ENCODE measurements around the gene GCC1.

GCC1 gene

GRCh38 chr7:127585044-127585953 lies at the start of gene GCC1:
TSS of gene GCC1 (minus strand) at chr7:127585596. CDS start at chr7:127585182, 414 bp downstream.
- DNase-seq, result peak; percentile 65 to 71

DNA sequence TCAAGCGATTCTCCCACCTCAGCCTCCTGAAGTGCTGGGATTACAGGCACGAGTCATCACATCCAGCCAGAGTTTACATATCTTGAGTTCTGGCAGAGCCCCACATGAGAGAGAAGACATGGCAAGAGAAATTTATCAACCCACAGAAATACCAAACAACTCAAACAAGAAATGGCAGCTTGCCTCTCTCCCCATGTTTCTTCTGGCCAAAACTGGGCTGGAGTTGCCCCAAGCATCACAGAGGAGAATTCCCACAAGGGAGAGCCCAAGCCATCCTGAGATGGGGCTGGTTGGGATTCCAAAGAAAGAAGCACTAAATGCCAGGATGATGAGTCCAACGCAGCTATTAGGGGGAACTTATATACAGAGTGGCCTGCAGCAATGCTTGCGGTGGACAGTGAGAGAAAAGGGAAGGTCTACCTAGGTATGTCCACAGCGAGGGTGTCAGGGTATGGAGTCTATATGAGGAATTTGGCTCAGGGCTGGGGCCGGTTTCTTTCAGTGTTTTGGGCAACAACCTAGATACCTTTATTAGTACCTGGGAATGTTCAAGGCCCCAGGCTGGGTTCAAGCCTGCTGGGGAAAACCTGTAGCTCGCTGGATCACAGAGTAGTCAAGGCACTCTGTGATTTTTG lies 47.0 kb upstream of the GCC1 start:
- DNase-seq, result no peak

DNA sequence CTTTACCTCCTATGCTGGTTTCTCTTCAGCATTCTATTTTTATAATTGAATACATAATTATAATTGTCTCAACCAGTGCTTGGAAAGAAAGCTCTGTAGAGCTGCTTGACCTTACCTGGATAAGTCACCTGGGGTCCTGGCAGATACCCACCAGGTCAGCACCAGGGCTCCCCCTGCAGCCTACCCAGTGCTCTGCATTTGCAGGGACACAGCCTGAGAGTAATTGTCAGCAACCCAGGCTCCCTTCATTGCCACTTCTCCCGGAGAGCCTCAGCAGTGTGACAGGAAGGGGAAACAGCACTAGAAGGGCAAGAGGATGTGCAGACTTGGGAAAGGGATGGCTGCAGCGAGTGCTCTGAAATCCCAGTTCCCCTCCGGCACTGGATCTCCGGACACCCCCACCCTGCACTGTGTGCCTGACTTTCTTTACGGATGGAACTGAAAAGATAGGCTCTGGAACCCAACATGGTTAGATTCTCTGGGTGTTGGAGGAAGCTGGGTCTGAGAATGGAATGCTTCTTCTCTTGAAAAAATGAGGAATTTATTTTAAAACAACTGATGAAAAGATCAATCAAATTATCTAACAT lies 44.0 kb upstream of the GCC1 start:
- DNase-seq, result peak; percentile 65 to 66

DNA sequence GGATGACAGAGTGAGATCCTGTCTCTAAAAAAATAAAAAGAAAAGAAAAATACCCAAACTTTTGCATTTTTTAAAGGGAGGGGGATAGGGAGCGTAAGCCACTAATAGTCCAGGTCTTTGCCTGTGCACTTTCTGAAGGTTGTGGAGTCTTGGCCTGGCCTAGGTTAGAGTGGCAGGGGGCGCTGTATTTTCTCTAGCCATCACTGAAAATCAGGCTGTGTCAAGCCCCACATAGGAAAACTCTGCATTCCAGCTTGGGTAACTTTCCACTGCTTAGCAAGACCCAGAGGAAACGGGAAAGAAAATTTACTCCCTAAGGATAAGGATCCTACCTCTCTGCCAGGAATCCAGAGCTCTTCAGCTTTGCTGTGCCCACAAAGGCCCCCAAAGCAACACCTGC lies 43.0 kb upstream of the GCC1 start:
- no peak for DNase-seq

GRCh38 chr7:127625331-127625730 lies 39.9 kb upstream of the GCC1 start:
- DNase-seq, result no peak

GRCh38 chr7:127620406-127621233 lies 35.2 kb upstream of the GCC1 start:
- peak; percentile 48 to 59 for DNase-seq

GRCh38 chr7:127619681-127620405 lies 34.4 kb upstream of the GCC1 start:
- no peak for DNase-seq

- no peak for DNase-seq
Observed at GRCh38 chr7:127618775-127619174, 33.4 kb upstream of the GCC1 start.

- DNase-seq, result no peak
Observed at GRCh38 chr7:127618042-127618441, 32.6 kb upstream of the GCC1 start, which contains the start of gene PAX4. TSS of gene PAX4 (minus strand) at chr7:127618142. CDS start at chr7:127615928, 2,214 bp downstream.

DNA sequence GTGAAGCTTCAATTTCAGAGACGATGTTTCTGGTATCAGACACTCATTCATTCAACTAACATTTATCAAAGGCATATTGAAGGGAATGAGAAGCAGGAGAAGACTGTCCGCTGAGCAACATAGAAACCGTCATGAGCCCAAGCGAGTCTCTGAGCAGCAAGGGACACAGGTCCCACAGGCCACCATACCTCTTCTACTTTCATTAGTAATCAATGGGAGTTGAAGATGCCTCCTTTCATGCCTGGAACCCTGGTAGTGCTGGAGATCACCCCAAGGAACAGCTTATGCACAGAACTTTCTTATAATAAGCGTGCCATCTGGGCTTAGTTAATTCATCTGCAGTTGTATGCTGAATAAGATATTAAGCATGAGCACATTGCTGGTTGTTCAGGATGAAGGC lies 31.3 kb upstream of the GCC1 start:
- no peak for DNase-seq

DNA sequence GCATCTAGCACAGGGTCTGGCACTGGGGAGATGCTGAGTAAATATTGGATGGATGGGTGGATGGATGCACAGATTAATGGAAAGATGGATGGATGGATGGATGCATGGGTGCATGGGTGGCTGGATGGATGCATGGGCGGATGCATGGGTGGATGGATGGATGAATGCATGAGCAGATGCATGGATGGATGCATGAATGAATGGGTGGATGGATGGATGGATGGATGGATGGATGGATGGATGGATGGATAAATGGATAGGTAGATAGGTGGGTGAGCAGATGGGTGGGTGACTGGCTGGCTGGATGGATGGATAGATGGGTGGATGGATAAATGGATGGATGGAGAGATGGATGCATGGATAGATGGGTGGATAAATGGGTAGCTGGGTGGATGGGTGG lies 26.9 kb upstream of the GCC1 start:
- no peak for DNase-seq

DNA sequence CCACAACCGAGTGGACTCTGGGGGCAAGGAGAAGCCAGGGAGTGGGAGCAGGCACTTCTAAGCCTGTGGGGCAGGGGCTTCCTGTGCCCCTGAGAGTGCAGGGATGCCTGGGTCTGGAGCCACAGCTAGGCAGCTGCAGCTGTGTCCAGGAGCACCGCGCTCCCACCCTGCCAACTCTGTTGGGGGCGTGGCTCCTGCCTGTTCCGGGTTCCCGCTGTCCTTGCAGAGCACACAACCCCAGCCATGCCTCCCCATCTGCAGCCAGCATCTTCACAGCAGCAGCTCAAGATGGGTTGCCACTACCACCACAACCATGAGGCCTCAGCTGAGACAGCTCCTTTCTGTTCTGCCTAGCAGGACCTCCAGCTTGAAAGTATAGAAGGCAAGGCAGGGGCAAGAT lies 23.9 kb upstream of the GCC1 start:
- no peak for DNase-seq

DNA sequence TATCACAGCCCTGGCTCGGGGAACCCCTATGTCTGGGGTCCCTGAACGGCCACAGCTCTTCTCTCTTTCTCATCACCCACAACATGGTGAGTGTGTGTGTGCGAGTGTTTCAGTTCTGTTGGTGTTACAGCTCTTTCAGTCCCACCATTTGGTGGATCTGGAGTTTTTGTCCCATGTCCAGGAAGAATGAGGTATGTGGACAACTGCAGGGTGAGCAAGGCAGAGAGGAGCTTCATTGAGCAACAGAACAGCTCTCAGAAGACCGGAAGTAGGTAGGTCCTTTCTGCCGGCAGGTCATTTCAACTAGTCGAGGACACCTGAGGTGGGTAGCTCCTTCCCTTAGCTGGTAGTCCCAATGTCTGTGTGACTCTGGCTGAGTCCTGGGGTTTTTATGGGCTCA lies 23.1 kb upstream of the GCC1 start:
- no peak for DNase-seq

DNA sequence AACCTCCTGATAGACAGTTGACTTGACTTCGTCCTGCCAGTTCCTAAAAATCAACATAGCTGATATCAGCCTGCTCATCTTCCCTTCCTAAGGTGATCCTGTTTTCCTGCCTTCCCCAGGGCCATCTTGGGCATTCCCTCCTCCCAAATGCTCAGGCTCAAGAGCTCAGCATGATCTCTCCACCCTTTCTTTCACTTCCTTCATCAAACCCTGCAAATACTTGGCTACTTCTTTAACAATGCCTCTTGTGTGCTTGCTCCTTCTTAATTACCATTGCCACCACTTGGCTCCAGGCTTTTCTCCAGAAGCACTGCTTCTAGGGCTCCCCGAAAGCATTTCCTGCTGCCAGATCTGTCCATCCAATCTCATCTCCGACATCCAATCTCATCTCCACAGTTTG lies 15.5 kb upstream of the GCC1 start:
- DNase-seq, result no peak

DNA sequence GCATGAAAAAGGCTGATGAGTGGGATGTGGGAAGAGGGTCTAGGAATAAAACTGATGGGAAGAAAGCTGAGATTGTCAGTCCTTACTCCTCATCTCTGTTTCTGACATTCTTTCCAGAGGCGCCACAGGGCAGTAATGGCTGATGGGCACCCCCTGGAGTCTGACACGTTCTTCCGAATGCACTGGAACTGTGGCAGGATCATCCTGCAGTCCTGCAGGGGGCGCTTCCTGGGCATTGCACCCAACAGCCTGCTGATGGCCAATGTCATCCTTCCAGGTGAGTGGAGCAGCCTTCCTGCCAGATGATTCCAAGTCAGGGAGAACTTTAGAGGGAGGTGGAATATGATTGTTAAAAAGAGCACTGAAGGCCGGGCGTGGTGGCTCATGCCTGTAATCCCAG lies 12.9 kb upstream of the GCC1 start:
- DNase-seq, result no peak

GRCh38 chr7:127595737-127596136 lies 10.3 kb upstream of the GCC1 start:
- DNase-seq, result no peak

GRCh38 chr7:127594490-127594889 lies 9.1 kb upstream of the GCC1 start:
- DNase-seq, result peak; percentile 96 to 98

GRCh38 chr7:127592550-127592949 lies 7.2 kb upstream of the GCC1 start:
- no peak for DNase-seq

DNA sequence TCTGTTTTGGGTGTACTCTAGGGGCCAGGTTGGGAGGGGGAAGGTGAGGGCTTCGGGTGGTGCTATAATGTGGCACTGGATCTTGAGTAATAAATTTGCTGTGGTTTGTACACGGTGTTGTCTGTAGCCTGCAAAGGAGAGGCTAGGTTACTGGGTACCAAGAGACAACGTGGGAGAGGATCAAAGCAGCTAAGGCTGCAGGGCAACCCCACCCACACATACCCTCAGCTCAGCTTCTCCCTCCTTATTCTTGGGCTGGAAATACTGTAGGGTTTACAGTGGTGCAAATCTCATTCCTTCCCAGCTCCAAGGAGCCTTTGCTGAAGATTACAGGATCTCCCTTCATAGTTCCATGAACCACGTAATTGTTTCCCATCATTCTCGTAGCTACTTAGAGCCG lies 6.2 kb upstream of the GCC1 start:
- no peak for DNase-seq

GRCh38 chr7:127591189-127591588 lies 5.8 kb upstream of the GCC1 start:
- no peak for DNase-seq

DNA sequence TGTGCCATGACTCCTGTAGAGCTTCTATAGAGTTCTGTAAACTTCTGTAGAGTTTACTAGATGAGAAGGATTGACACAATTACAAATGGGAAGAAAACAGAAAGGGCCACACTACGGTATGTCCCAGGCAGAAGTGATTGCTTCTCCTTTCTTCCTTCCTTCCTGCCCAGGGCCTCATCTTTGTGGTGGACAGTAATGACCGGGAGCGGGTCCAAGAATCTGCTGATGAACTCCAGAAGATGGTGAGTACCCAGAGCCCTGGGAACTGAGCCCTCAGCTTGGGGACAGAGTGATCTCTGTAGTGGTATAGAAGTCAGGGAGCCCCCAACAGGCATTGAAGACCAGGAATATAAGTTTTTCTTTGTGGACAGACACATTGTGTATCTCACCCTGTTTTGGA lies 4.5 kb upstream of the GCC1 start:
- DNase-seq, result no peak

Measured in Kasumi-1 (cell line).